Spinal cord (tissue), 10 donors: Measurements from ENCODE around the gene FOXC2. TPM values are rescaled to one million over a fixed set of nuclear protein-coding genes. Genes with fewer than 3 reads are reported as not detected.

Experiments
- DNase-seq, 6 donors: peaks; one replicate each; pipeline versions ENCODE4 v3.0.0 to v3.0.0-alpha.2; 2013 to 2015; ENCODE audit warnings: low spot score in 6 of 6, low read depth in 4 of 6
- H3K27ac ChIP-seq: one replicate; pipeline ENCODE4 v1.5.1; 2013; ENCODE audit warnings: low read depth, low read length, control low read depth
- H3K27me3 ChIP-seq: one replicate; pipeline ENCODE4 v1.6.1; 2013; ENCODE audit warnings: low read length; ENCODE audit not compliant: control insufficient read depth, insufficient read depth
- H3K36me3 ChIP-seq: one replicate; pipeline ENCODE4 v1.6.1; 2013; ENCODE audit warnings: low read length; ENCODE audit not compliant: control insufficient read depth, insufficient read depth
- H3K4me1 ChIP-seq: one replicate; pipeline ENCODE4 v1.6.1; 2013; ENCODE audit warnings: low read length; ENCODE audit not compliant: control insufficient read depth, insufficient read depth
- H3K4me3 ChIP-seq: one replicate; pipeline ENCODE4 v1.5.1; 2013; ENCODE audit warnings: low read depth, low read length, control low read depth
- H3K9me3 ChIP-seq: one replicate; pipeline ENCODE4 v1.6.1; 2013; ENCODE audit warnings: low read length; ENCODE audit not compliant: control insufficient read depth, insufficient read depth
- WGBS: methylation state at CpG from one replicate; pipeline ENCODE4 v1.1.5; 2013; ENCODE audit warnings: missing lambda C conversion rate; ENCODE audit not compliant: insufficient coverage; 5-methylcytosine and 5-hydroxymethylcytosine counted together
- polyA plus RNA-seq, 2 donors: library from polyadenylated mRNA; unstranded; fragments of 120-200 nt; gene quantifications; one replicate each; pipeline ENCODE4 v1.2.1, GENCODE V29; 2013; ENCODE audit not compliant: insufficient read length in 2 of 2
- total RNA-seq, 2 donors: library from RNA; depleted of rRNA in 1 of 2; stranded (reverse); fragments of 120-200 nt in 1 of 2; fragments of >200 nt in 1 of 2; gene quantifications; one replicate each; pipeline versions ENCODE4 v1.2.3 to v1.2.4, GENCODE V29; 2013 to 2014
- donor health status: healthy.

The FOXC2 gene
- total and polyA plus RNA-seq, 4 donors = 4.7 to 31.1 (median 13.5) TPM

DNA sequence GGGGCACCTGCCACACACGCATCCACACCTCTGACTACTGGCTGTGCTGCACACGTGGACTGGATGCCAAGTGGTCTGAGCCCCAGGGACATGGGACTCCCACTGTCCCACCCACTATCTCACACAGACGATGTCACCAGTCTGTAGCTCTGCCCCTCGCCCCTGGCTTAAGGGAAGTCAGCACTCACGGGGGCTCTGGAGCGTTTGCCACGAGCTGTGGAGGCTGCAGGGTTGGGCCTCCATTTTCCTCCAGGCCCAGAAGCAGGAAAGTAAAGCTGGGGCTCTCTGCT, 34.2 kb upstream of the FOXC2 start:
- Histone ChIP-seq H3K27me3 (no peaks in the 10 kb centered on the region), H3K36me3 (peaks cover 47% of the 10 kb centered on the region), H3K27ac (no peak overlapping the region), H3K9me3 (no peaks in the 10 kb centered on the region), H3K4me1 (peaks cover 26% of the 10 kb centered on the region), H3K4me3 (no peak overlapping the region)
- 95% methylated on average over 7 of the region's 7 CpGs for WGBS
- DNase-seq = no peak

DNA sequence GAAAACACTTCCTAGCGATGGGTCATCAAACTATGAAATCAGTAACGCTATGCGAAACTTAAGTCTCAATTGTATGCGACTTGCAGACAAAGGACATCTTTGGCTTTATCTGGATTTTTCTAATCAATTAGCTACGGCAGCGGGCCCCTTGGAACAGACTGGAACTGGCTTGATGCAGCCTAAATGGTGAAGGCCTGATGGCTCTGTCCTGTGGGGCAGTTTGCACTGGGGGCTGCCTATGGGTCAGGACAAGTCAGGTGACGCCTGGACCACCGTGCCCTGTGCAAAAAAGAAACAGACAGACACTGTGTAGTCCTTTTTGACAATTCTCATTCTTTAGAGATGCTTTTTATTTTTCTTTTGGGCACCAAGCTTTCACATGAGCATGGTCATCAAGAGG, 33.6 kb upstream of the FOXC2 start:
- DNase-seq = no peak
- H3K4me3 ChIP-seq = no peak overlapping the region
- peaks cover 48% of the 10 kb centered on the region for H3K36me3 ChIP-seq
- H3K27ac ChIP-seq = no peak overlapping the region
- 89% methylated on average over 8 of the region's 8 CpGs for WGBS
- no peaks in the 10 kb centered on the region for H3K9me3 ChIP-seq
- peaks cover 31% of the 10 kb centered on the region for H3K4me1 ChIP-seq
- no peaks in the 10 kb centered on the region for H3K27me3 ChIP-seq

DNA sequence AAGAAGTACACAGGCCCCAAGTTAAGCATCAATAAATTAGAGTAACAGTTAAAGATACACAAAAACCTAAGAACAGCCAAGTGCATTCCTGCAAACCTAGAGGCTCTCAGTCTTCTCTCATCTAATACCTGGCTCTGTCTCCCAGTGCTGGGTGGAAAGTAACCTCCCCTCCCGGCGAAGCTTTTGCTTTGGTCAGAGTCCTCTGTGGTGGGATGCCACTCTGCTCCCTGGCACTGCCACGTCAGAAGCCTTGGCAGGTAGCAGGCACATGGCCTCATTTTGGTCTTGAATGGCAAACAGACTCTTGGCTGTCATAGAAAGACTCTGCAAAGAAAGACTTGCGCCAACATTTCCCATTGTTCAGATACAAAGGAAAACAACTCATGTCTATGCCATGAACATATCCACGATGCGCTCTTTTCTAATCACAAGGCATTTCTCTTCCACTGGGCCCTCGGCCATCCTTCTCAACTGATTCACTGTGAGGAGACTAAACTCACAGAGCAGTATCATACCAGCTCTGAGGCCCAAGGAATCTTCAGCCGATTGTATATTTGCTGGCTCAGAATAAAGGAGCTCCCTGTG, 32.8 kb upstream of the FOXC2 start:
- Histone ChIP-seq H3K27me3 (no peaks in the 10 kb centered on the region), H3K27ac (no peak overlapping the region), H3K9me3 (no peaks in the 10 kb centered on the region), H3K4me1 (peaks cover 32% of the 10 kb centered on the region), H3K36me3 (peaks cover 49% of the 10 kb centered on the region), H3K4me3 (no peak overlapping the region)
- 57% methylated on average over 7 of the region's 8 CpGs for WGBS
- no peak for DNase-seq

DNA sequence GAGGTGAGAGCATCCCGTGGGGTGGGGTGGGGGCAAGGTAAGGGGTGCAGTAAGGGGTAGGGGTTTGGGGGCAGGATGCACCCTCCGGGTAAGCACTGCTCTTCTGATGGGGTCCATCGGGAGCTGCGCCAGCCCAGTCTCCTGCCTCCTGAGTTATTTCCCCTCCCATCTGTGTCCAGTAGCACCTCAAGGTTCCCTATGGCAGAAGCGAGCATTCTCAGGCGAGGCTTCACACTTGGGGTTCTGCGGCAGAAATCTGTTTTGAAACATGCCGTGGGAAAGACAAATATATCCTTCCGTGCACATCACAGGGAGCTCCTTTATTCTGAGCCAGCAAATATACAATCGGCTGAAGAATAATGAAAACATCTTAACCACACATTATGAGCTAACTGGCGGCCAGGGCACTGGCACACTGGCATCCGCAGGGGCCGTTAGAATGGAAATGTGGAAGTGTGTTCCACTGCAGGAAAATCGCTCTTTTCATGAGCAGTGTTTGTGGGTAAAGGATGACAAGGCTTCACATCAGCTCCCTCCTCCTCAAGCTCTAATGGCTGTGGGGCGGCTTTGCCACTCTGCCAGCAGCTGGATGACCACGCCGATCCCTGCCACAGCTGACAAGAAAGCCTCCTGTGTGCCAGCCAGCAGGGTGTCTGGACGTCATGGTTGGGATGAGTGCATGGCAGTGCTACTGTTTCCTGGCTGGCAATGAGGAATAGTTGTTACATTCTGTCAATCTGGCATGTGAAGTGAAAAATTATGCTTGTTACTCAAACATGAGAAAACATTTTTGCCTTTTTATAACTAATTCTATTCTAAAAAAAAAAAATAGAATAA, 31.6 kb upstream of the FOXC2 start:
- Histone ChIP-seq H3K36me3 (peaks cover 53% of the 10 kb centered on the region), H3K27me3 (no peaks in the 10 kb centered on the region), H3K4me3 (no peak overlapping the region), H3K9me3 (no peaks in the 10 kb centered on the region), H3K4me1 (peaks cover 31% of the 10 kb centered on the region), H3K27ac (no peak overlapping the region)
- DNase-seq = peak in 2 of 6 donors; percentile 25 to 75
- WGBS = 66% methylated on average over 12 of the region's 18 CpGs

DNA sequence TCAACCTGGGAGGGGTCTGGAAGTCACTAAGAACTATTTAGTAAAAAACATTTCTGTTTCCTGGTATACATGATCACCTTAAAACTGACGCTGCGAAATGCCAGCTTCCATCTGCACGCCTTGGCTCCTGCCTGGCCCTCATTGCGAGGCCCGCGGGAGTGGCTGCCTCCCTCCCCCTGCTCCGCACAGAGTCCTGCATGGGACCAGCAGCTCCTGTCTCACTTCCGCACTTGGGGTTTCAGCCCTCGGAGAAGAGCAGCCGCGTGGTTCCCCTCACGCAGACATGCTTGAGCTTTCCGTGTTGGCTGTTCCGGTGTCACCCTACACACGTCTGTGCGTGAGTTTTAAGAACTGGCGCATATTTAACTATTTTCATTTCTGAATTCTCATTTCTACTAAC, 30.0 kb upstream of the FOXC2 start:
- Histone ChIP-seq H3K27me3 (no peaks in the 10 kb centered on the region), H3K4me3 (no peak overlapping the region), H3K9me3 (no peaks in the 10 kb centered on the region), H3K4me1 (peaks cover 15% of the 10 kb centered on the region), H3K27ac (no peak overlapping the region), H3K36me3 (peaks cover 57% of the 10 kb centered on the region)
- DNase-seq = no peak
- 98% methylated on average over 17 of the region's 17 CpGs for WGBS

DNA sequence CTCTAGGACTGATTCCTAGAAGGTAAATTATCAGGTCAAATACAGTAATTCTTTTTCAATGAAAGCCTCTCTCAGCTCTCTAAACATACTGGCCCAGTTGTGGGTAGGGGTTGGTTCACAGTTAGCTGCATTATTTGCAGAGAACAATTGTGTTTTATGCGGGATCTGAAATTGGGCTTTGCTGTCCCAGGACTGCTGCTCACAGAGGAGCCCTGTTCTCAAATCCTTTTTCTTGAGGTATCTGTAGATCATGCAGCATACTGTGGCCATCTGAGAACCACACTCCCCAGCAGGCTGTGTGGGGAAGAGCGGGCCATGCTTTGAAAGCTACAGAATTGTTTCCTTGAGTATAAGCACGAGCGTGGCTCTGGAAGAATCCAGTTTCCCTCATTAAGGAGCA, 29.1 kb upstream of the FOXC2 start:
- H3K4me1 ChIP-seq = peaks cover 11% of the 10 kb centered on the region
- no peak overlapping the region for H3K4me3 ChIP-seq
- H3K36me3 ChIP-seq = peaks cover 54% of the 10 kb centered on the region
- no peaks in the 10 kb centered on the region for H3K9me3 ChIP-seq
- H3K27me3 ChIP-seq = no peaks in the 10 kb centered on the region
- 89% methylated on average over 4 of the region's 4 CpGs for WGBS
- no peak for DNase-seq
- no peak overlapping the region for H3K27ac ChIP-seq

DNA sequence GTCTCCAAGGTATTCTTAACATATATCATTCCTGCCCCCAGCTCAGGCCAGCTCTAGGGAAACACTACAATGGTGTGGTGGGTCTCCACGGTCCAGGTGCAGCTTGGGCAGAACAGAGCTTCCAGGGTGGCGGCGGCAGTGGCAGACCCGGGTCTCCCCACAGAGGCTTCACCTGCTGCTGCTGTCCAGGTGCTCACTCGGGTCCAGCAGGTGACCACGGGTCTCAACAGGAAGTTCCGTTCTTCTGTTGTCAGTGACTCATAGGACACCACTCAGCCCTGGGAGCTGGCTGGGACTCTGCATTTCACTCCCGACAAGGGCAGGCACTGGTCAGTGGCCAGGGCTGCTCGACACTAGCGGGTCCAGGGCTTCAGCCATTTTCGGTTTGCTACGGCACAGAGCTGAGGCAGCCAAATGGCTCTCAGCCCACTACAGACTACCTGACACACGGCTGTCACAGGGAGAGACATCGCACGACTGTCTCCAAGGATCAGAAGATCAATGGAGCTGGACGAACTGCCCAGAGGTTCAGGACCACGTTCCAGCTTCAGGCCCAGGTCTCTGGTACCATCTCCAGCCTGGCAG, 28.3 kb upstream of the FOXC2 start:
- Histone ChIP-seq H3K9me3 (no peaks in the 10 kb centered on the region), H3K4me1 (peaks cover 11% of the 10 kb centered on the region), H3K27ac (no peak overlapping the region), H3K4me3 (no peak overlapping the region), H3K27me3 (no peaks in the 10 kb centered on the region), H3K36me3 (peaks cover 56% of the 10 kb centered on the region)
- no peak for DNase-seq
- WGBS = 96% methylated on average over 17 of the region's 17 CpGs

DNA sequence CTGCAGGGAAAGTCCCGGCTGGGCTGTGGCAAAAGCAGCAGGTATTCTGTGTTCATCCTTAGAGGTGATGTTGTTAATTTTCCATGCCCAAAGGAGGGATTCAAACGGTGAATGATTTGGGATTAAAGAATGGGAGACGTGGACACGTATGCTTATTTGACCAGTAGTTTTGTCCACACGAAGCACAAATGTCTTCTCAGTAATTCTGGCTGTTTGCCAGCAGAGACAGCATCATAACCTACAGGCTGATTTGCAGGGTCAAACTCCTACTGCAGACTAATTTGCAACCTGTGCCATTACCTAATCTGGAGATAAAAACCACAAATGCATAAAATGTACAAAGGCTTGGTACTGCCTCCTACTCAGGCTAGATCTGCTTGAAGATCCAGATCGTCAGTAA, 25.7 kb upstream of the FOXC2 start:
- Histone ChIP-seq H3K9me3 (no peaks in the 10 kb centered on the region), H3K27ac (no peak overlapping the region), H3K27me3 (no peaks in the 10 kb centered on the region), H3K4me3 (no peak overlapping the region), H3K36me3 (peaks cover 60% of the 10 kb centered on the region), H3K4me1 (peaks cover 6% of the 10 kb centered on the region)
- 87% methylated on average over 5 of the region's 6 CpGs for WGBS
- DNase-seq = no peak

DNA sequence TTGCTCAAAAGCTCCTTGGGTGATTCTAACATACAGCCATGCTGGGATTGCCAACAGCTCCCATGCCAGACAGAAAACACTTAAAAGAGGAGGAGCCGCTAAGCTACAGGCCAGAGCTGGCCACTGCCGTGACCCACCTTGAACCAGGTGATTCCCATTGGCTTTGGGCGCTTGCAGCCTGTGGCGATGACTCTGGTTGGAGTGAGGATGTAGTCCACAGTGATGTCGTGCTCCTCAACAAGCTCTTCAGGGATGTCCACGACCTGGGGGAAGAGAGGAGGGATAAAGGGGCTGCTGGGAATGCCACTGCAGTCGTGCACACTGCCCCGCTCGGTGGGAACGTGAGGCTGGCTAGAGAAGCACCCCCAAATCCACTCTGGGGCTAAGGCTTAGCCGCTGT, 25.1 kb upstream of the FOXC2 start:
- DNase-seq = no peak
- Histone ChIP-seq H3K27ac (no peak overlapping the region), H3K36me3 (peaks cover 55% of the 10 kb centered on the region), H3K4me3 (no peak overlapping the region), H3K4me1 (peaks cover 6% of the 10 kb centered on the region), H3K27me3 (no peaks in the 10 kb centered on the region), H3K9me3 (no peaks in the 10 kb centered on the region)
- 97% methylated on average over 11 of the region's 11 CpGs for WGBS
